Esophagus mucosa (tissue), 1 donor: ENCODE results near the gene EEPD1. TPM values are rescaled to one million over a fixed set of nuclear protein-coding genes. Genes with fewer than 3 reads are reported as not detected.
"Not testable (repeated sequence)": the region's sequence is repeated elsewhere in the genome, so short reads cannot be mapped to it uniquely, and the experiment has no call there.

Experiments
- ATAC-seq: fragments of 200-7000 bp; cut with Tn5 transposase; one replicate; pipeline ENCODE4 v1.9.1; 2020
- total RNA-seq: library from RNA; stranded (reverse); gene quantifications from one replicate; pipeline ENCODE4 v1.2.4, GENCODE V29; 2023
- donor health status: DM: yes; HTN: yes; CAD: no.

Gene EEPD1
- total RNA-seq, 1 donor from 2014 or later = 2.9 TPM

DNA sequence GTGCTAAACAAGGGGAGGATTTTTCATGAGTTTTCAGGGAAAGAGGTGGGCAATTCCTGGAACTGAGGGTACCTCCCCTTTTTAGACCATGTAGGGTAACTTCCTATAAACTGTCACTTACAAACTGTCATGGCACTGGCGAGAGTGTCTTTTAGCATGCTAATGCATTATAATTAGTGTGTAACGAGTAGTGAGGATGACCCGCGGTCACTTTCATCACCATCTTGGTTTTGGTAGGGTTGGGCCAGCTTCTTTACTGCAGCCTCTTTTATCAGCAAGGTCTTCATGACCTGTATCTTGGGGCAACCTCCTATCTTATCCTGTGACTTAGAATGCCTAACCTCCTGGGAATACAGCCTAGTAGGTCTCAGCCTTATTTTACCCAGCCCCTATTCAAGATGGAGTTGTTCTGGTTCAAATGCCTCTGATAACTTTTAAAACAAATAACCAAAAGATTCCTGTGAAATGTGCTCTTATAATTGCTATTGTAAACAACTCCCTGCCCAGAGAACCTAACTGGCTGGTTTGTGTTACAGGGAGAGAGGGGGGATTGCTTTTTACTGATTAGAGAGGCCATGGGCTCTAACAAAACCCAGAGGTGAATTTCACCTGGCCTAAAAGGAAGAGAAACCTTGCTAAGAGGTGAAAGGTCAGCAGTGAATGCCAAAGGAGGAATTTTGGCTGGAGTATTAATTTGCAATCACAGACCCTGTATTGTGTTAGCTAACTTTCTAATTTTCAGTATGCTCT lies 64.3 kb downstream of the EEPD1 start:
- ATAC-seq = no peak

GRCh38 chr7:36217961-36218284 lies 64.9 kb downstream of the EEPD1 start:
- ATAC-seq = no peak

DNA sequence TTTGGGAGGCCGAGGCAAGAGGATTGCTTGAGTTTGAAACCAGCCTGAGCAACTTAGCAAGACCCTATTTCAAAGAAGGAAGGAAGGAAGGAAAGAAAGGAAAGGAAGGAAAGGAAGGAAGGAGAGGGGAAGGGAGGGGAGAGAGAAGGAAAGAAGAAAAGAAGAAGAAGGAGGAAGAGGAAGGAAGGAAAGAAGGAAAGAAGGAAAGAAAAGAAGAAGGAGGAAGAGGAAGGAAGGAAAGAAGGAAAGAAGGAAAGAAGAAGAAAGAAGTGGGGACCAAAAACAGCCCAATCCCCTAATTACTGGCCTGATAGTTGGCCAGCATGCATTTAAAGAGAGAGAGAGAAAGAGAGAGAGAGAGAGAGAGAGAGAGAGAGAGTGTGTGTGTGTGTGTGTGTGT lies 66.4 kb downstream of the EEPD1 start:
- ATAC-seq = no peak

- no peak for ATAC-seq
Measured at GRCh38 chr7:36223851-36224250, 70.8 kb downstream of the EEPD1 start.

GRCh38 chr7:36224934-36225858 lies 72.1 kb downstream of the EEPD1 start:
- no peak for ATAC-seq

GRCh38 chr7:36226151-36226550 lies 73.1 kb downstream of the EEPD1 start:
- ATAC-seq = no peak

GRCh38 chr7:36227223-36227622 lies 74.2 kb downstream of the EEPD1 start:
- ATAC-seq = no peak

- no peak for ATAC-seq
Measured at GRCh38 chr7:36228039-36228438, 75.0 kb downstream of the EEPD1 start.

- no peak for ATAC-seq
Measured at GRCh38 chr7:36231406-36231805, 78.4 kb downstream of the EEPD1 start.

DNA sequence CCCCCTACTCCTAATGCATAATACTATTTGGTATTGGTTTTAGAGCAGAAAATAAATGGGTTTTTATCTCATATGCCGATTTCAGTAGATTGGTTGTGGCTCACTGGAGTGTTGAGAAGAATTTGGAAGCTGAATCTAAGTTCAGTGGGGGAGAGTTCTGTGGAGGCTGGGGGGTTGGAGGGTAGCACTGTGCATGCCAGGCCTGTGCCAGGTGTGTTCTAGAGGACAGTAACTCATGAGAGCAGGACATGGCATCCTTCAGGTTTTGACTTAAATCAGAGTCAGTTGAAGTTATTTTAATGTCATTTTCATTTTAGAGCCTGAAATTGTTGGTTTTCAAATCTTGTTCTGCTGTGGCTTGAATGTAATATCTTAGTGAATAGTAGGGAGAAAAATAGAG lies 79.5 kb downstream of the EEPD1 start:
- no peak for ATAC-seq

DNA sequence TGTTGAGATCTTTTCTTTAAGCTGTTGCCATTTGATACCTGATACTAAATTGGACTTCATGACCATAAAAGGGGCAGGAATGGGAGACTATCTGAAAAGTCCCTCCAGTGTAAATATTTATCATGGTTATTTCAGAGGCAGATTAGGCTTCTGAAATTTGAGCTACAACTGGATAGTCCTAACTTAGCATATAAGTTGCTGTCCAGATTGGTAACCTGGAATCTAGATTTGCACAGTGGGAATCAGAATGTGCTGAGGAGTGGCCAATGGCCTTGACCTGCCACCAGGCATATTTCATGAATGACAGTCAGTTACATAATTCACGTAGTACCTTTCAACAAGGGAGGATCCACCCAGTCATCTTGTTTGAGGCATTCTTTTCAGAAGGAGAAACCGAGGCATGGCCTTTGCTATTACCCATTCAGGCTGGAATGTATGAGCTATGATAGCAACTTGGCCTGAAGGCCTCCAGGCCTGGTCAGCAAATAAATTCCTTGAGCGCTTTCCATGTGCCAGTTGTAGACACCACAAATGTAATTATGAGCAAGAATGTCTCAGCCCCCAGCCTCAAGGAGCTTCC lies 80.0 kb downstream of the EEPD1 start:
- ATAC-seq = no peak

DNA sequence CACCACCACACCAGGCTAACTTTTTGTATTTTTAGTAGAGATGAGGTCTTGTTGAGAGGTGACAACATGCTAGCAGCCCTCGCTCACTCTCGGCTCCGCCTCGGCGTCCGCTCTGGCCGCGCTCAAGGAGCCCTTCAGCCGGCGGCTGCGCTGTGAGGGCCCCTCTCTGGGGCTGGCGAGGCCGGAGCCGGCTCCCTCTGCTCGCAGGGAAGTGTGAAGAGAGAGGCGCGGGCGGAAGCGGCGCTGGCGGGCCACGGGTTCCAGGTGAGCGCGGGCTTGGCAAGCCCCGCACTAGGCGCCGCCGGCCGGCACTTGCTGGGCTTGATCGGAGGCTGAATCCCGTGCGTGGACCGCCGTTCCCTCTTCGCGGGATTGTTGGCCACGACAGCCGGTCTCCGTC lies 83.0 kb downstream of the EEPD1 start:
- no peak for ATAC-seq

GRCh38 chr7:36238138-36238537 lies 85.1 kb downstream of the EEPD1 start:
- no peak for ATAC-seq

- not testable (repeated sequence) for ATAC-seq
Measured at GRCh38 chr7:36243356-36243755, 90.3 kb downstream of the EEPD1 start.

DNA sequence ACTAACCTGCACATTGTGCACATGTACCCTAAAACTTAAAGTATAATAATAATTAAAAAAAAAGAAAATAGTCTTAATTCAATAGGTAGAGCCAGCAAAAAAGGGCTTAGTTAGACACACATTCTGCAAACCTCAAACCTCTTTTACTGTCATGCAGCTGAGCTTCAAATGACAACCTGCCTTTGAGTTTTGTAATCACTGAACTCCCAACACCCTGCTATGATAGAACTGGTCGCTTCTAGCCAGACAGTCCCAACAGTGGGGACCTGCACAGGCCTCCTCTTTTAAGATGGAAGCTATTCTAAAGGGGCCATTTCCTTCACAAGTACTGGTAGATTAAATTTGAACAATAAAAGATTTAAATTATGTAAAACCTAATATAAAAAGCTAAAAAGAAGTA lies 90.9 kb downstream of the EEPD1 start:
- not testable (repeated sequence) for ATAC-seq

DNA sequence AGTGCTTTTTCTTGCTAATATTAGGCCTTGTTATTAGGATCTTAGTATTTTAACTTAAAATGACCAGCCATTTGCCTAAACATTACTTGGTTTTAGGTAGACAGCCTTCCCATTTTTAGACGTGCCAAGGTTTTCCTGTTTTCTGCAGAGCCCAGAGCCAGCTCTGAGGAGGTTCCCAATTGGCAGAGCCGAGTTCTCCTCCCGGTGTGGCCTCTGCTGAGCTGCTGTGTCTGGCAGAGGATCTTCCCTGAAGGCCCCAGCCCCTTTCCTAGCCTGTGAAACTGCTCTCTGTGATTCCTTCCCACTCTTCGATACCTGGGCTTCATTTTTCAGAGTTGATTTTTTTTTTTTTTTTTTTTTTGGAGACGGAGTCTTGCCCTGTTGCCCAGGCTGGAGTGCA lies 91.4 kb downstream of the EEPD1 start:
- ATAC-seq = no peak

DNA sequence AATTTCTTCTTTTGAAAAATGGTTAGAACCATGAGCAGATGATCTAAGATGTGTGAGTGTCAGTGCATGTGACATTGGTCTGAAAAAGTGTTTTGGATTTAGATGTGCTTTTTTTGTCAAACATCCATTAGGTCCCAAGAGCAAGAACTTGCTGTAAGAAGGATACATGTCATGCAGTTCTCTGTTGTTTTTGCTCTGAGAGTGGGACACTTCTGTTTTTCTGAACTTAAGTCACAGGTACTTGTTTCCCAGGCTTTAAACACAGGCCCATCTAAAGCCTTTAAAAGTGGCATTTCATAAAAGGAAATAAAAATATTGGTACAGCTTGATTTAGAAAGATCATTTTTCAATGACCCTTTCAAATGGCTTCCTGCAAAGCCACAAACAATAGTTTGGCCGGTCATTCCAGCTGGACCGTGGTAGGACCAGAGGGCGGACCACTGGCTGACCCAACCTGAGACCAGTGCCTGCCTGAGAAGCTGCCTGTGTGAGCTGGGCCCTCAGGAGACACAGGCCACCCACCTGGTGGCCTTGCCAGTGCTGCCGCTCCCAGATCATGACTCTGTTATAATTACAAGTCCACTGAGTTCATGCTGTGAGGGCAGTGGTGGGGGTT lies 92.7 kb downstream of the EEPD1 start:
- no peak for ATAC-seq

DNA sequence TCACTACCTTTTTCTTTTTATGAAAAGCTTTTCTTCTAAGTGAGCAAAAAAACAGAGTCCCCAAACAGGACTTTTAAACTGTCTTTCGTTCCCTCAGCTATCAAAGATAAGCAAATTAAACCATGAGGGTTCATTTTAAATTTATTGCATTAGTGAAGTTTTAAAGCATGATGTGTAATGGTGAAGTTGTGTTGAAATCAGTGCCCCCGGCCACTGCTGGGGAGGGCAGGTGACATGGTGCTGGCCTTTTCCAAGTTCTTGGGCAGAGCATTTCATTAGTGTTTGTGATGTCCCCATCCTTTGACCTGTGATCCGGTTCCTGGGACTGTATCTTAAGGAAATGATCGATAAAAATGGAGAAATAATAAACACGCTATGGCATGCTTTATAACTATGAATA lies 96.0 kb downstream of the EEPD1 start:
- ATAC-seq = no peak

GRCh38 chr7:36253699-36254098 lies 100.6 kb downstream of the EEPD1 start:
- ATAC-seq = no peak

DNA sequence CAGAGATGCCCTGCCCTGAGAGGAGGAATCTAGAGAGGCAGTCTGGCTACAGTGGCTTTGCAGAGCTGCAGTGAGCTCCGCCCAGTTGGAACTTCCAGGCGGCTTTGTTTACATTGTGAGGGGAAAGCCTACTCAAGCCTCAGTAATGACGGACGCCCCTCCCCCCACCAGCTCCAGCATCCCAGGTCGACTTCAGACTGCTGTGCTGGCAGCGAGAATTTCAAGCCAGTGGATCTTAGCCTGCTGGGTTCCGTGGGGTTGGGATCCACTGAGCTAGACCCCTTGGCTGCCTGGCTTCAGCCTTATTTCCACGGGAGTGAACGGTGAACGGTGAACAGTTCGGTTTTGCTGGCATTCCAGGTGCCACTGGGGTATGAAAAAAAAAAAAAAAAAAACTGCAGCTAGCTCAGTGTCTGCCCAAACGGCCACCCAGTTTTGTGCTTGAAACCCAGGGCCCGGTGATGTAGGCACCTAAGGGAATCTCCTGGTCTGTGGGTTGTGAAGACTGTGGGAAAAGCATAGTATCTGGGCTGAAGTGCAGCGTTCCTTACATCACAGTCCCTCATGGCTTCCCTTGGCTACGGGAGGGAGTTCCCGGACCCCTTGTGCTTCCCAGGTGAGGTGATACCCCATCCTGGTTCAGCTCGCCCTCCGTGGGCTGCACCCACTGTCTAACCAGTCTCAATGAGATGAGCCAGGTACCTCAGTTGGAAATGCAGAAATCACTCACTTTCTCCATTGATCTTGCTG lies 105.6 kb downstream of the EEPD1 start:
- ATAC-seq = peak; percentile 32

DNA sequence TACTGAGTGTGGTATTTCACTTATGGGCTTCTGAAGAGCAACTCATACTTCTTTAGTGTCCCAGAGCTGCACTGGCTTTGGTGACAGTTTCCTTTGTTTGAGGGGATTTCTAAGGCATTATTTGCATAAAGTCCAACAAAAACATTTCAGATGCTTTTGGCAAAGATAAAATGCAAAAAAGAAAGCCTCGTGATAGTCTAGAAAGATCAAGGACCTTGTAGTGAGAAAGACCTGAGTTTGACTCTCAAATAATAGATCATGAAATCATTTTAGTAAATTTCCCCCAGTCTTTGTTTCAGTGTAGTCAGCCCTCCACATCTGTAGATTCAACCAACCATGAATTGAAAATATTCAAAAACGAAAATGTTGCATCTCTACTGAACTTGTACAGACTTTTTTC lies 107.4 kb downstream of the EEPD1 start:
- no peak for ATAC-seq

GRCh38 chr7:36261019-36261754 lies 108.1 kb downstream of the EEPD1 start:
- no peak for ATAC-seq
